Neutrophil (primary cell): ENCODE data around the gene CAMTA1.

Experiments used
- H3K27ac ChIP-seq: fragments of 200-600 bp; sonication (generic); 2 replicates; pipeline ENCODE4 v1.5.1; 2016; ENCODE audit warnings: mild to moderate bottlenecking, moderate library complexity
- H3K27me3 ChIP-seq: fragments of 200-600 bp; sonication (generic); 2 replicates; pipeline ENCODE4 v1.6.0; 2016; ENCODE audit warnings: mild to moderate bottlenecking
- H3K36me3 ChIP-seq: fragments of 200-600 bp; sonication (generic); 2 replicates; pipeline ENCODE4 v1.5.1; 2017
- H3K4me1 ChIP-seq, 2 experiments: fragments of 200-600 bp in 1 of 2; sonication (generic) in 1 of 2; 1 replicate in 1 of 2; 2 replicates in 1 of 2; pipeline versions ENCODE4 v1.5.1 to v1.6.1; 2013 to 2016; ENCODE audit warnings: low read depth in 1 of 2, low read length in 1 of 2, mild to moderate bottlenecking in 1 of 2, moderate library complexity in 1 of 2; ENCODE audit not compliant: control insufficient read depth in 1 of 2, insufficient read depth in 1 of 2
- H3K4me3 ChIP-seq, 2 experiments: fragments of 200-600 bp in 1 of 2; sonication (generic) in 1 of 2; 1 replicate in 1 of 2; 2 replicates in 1 of 2; pipeline ENCODE4 v1.5.1; 2013 to 2016; ENCODE audit warnings: low read depth in 1 of 2, low read length in 1 of 2, mild to moderate bottlenecking in 1 of 2, moderate library complexity in 1 of 2
- H3K9me3 ChIP-seq: fragments of 200-600 bp; sonication (generic); 2 replicates; pipeline ENCODE4 v1.5.1; 2016
- CTCF ChIP-seq: fragments of 200-600 bp; sonication (generic); IDR thresholded peaks from 2 replicates; pipeline ENCODE4 v1.5.1; 2016; ENCODE audit warnings: antibody characterized with exemption

The CAMTA1 gene

GRCh38 chr1:6991266-6991665, 206.0 kb downstream of the CAMTA1 start:
- no peak for TF ChIP-seq CTCF
- Histone ChIP-seq H3K4me3 (no peak overlapping the region), H3K27me3 (peaks cover 14% of the 10 kb centered on the region), H3K36me3 (no peaks in the 10 kb centered on the region), H3K4me1 (no peaks in the 10 kb centered on the region), H3K9me3 (no peaks in the 10 kb centered on the region), H3K27ac (no peak overlapping the region)

- no peak for TF ChIP-seq CTCF
- Histone ChIP-seq H3K36me3 (no peaks in the 10 kb centered on the region), H3K4me3 (no peak overlapping the region), H3K9me3 (no peaks in the 10 kb centered on the region), H3K4me1 (no peaks in the 10 kb centered on the region), H3K27me3 (no peaks in the 10 kb centered on the region), H3K27ac (no peak overlapping the region)
These were observed 210.5 kb downstream of the CAMTA1 start for GRCh38 chr1:6995789-6996188.

GRCh38 chr1:6996371-6996770, 211.1 kb downstream of the CAMTA1 start:
- no peak overlapping the region for H3K4me3 ChIP-seq
- no peaks in the 10 kb centered on the region for H3K4me1 ChIP-seq
- no peaks in the 10 kb centered on the region for H3K9me3 ChIP-seq
- H3K36me3 ChIP-seq = no peaks in the 10 kb centered on the region
- no peak for TF ChIP-seq CTCF
- H3K27me3 ChIP-seq = no peaks in the 10 kb centered on the region
- no peak overlapping the region for H3K27ac ChIP-seq

- H3K36me3 ChIP-seq = no peaks in the 10 kb centered on the region
- no peak overlapping the region for H3K4me3 ChIP-seq
- H3K9me3 ChIP-seq = no peaks in the 10 kb centered on the region
- no peak for TF ChIP-seq CTCF
- no peaks in the 10 kb centered on the region for H3K27me3 ChIP-seq
- no peaks in the 10 kb centered on the region for H3K4me1 ChIP-seq
- no peak overlapping the region for H3K27ac ChIP-seq
These were observed 211.6 kb downstream of the CAMTA1 start for GRCh38 chr1:6996866-6997265.

- no peak overlapping the region for H3K4me3 ChIP-seq
- no peak for TF ChIP-seq CTCF
These were observed 213.0 kb downstream of the CAMTA1 start for GRCh38 chr1:6998267-6998666.

GRCh38 chr1:6999826-7000225, 214.6 kb downstream of the CAMTA1 start:
- Histone ChIP-seq H3K4me3 (no peak overlapping the region), H3K36me3 (no peaks in the 10 kb centered on the region), H3K27me3 (no peaks in the 10 kb centered on the region), H3K9me3 (no peaks in the 10 kb centered on the region), H3K4me1 (no peaks in the 10 kb centered on the region), H3K27ac (no peak overlapping the region)
- TF ChIP-seq CTCF = no peak

More at GRCh38 chr1:6998267-6998666, 213.0 kb downstream of the CAMTA1 start:
- Histone ChIP-seq H3K27ac (no peak overlapping the region), H3K9me3 (no peaks in the 10 kb centered on the region), H3K4me1 (no peaks in the 10 kb centered on the region), H3K36me3 (no peaks in the 10 kb centered on the region), H3K27me3 (no peaks in the 10 kb centered on the region)
